HCT116 (cell line): Measurements from ENCODE around the gene POU2F3. TPM values are rescaled to one million over a fixed set of nuclear protein-coding genes. Genes with fewer than 3 reads are reported as not detected.

Experiments
- ATAC-seq: fragments of 200-7000 bp; cut with Tn5 transposase; 2 replicates; pipeline ENCODE4 v1.9.1; 2020; ENCODE audit warnings: mild to moderate bottlenecking, moderate library complexity
- BruUV-seq: library from RNA; stranded (reverse); fragments of 400-500 nt; replicated peaks from 2 replicates; lab custom pipeline; 2021; lab: Mats Ljungman, UMichigan
- CTCF ChIA-PET: fragments of 300-600 bp; sonication (Branson Sonifier 250); formaldehyde crosslinking; loops from one replicate; lab custom pipeline; 2021; ENCODE audit warnings: antibody characterized with exemption; lab: Charles Lee
- POLR2A ChIA-PET: fragments of 300-600, 350-600 bp; sonication (Branson Sonifier 250); formaldehyde crosslinking; loops from one replicate; lab custom pipeline; 2021; ENCODE audit warnings: antibody characterized with exemption; lab: Charles Lee
- RAD21 ChIA-PET, 2 experiments: fragments of 300-600 bp; sonication (Branson Sonifier 250); formaldehyde crosslinking; loops; one replicate each; lab custom pipeline; 2023; ENCODE audit warnings: low total read pairs in 2 of 2; ENCODE audit not compliant: uncharacterized antibody in 2 of 2, unreplicated experiment in 2 of 2, low non-redundant PET in 1 of 2; lab: Charles Lee
- DNase-seq: peaks from one replicate; pipeline ENCODE4 v3.0.0-alpha.2; 2010; ENCODE audit warnings: low read depth, low spot score
- H2AFZ ChIP-seq: fragments of 200-600 bp; shearing (Covaris generic), sonication (generic); 2 replicates; pipeline ENCODE4 v1.6.1; 2017; ENCODE audit warnings: low read depth, mixed run types, mixed read lengths, antibody characterized with exemption, low read length; ENCODE audit not compliant: poor library complexity, severe bottlenecking
- H3K27ac ChIP-seq: 2 replicates; pipeline ENCODE4 v1.5.1; 2012; ENCODE audit warnings: low read depth, low read length
- H3K27me3 ChIP-seq: fragments of 200-600 bp; sonication (generic); 2 replicates; pipeline ENCODE4 v1.6.1; 2016; ENCODE audit warnings: mixed run types, low read length, mixed read lengths; ENCODE audit not compliant: insufficient read depth
- H3K36me3 ChIP-seq, 2 experiments: fragments of 200-500 bp in 1 of 2; fragments of 200-600 bp in 1 of 2; sonication (Bioruptor generic) in 1 of 2; sonication (generic) in 1 of 2; 2 replicates each; pipeline versions ENCODE4 v1.5.1 to v1.6.1; 2014 to 2016; ENCODE audit warnings: low read length in 2 of 2, inconsistent platforms in 1 of 2, mixed read lengths in 1 of 2, mixed run types in 1 of 2; ENCODE audit not compliant: insufficient read depth in 2 of 2, control insufficient read depth in 1 of 2
- H3K4me1 ChIP-seq, 2 experiments: fragments of 200-600 bp in 1 of 2; sonication (generic) in 1 of 2; 2 replicates each; pipeline versions ENCODE4 v1.5.1 to v1.6.1; 2012 to 2017; ENCODE audit warnings: low read length in 2 of 2, inconsistent platforms in 1 of 2, mild to moderate bottlenecking in 1 of 2, mixed read lengths in 1 of 2, mixed run types in 1 of 2, moderate library complexity in 1 of 2; ENCODE audit not compliant: insufficient read depth in 2 of 2, control insufficient read depth in 1 of 2
- H3K4me2 ChIP-seq: fragments of 200-600 bp; sonication (generic); 2 replicates; pipeline ENCODE4 v1.6.1; 2017; ENCODE audit warnings: mixed run types, low read length, mixed read lengths
- H3K4me3 ChIP-seq, 2 experiments: fragments of 200-600 bp in 1 of 2; sonication (generic) in 1 of 2; replicated peaks in 1 of 2; 2 replicates each; pipeline ENCODE4 v1.5.1; 2011 to 2016; ENCODE audit warnings: low read length in 2 of 2, control low read depth in 1 of 2, low read depth in 1 of 2, mild to moderate bottlenecking in 1 of 2, mixed read lengths in 1 of 2, mixed run types in 1 of 2
- H3K79me2 ChIP-seq: fragments of 200-600 bp; sonication (generic); 2 replicates; pipeline ENCODE4 v1.6.1; 2017; ENCODE audit warnings: mild to moderate bottlenecking, mixed run types, low read length, moderate library complexity, mixed read lengths; ENCODE audit not compliant: insufficient read depth
- H3K9ac ChIP-seq: fragments of 200-600 bp; sonication (generic); 2 replicates; pipeline ENCODE4 v1.6.1; 2016; ENCODE audit warnings: low read length, mixed read lengths
- H3K9me2 ChIP-seq: fragments of 200-600 bp; sonication (generic), shearing (Covaris generic); 2 replicates; pipeline ENCODE4 v1.6.1; 2017; ENCODE audit warnings: mixed run types, mild to moderate bottlenecking, moderate library complexity; ENCODE audit not compliant: insufficient read depth
- H3K9me3 ChIP-seq, 2 experiments: fragments of 200-500 bp in 1 of 2; fragments of 200-600 bp in 1 of 2; sonication (Bioruptor generic) in 1 of 2; sonication (generic) in 1 of 2; 2 replicates each; pipeline ENCODE4 v1.6.1; 2014 to 2017; ENCODE audit warnings: low read length in 2 of 2, mixed read lengths in 2 of 2, inconsistent platforms in 1 of 2, low read depth in 1 of 2, mild to moderate bottlenecking in 1 of 2, mixed run types in 1 of 2, moderate library complexity in 1 of 2; ENCODE audit not compliant: control insufficient read depth in 1 of 2, insufficient read depth in 1 of 2
- H4K20me1 ChIP-seq: fragments of 200-600 bp; sonication (generic), shearing (Covaris generic); 2 replicates; pipeline ENCODE4 v1.6.1; 2017; ENCODE audit warnings: mixed run types, mild to moderate bottlenecking, moderate library complexity; ENCODE audit not compliant: insufficient read depth
- ATF3 ChIP-seq: IDR thresholded peaks from 2 replicates; pipeline ENCODE4 v1.6.1; 2012
- CBX3 ChIP-seq: IDR thresholded peaks from 2 replicates; pipeline ENCODE4 v1.6.1; 2012; ENCODE audit warnings: low read depth
- EGR1 ChIP-seq: IDR thresholded peaks from 2 replicates; pipeline ENCODE4 v1.6.1; 2012; ENCODE audit warnings: low read depth
- ELF1 ChIP-seq: IDR thresholded peaks from 2 replicates; pipeline ENCODE4 v1.6.1; 2012; ENCODE audit warnings: low read depth, borderline replicate concordance
- EZH2 ChIP-seq: fragments of 200-600 bp; sonication (generic); IDR thresholded peaks from 2 replicates; pipeline ENCODE4 v1.6.1; 2017; ENCODE audit warnings: antibody characterized with exemption, mixed run types
- FOSL1 ChIP-seq: IDR thresholded peaks from 2 replicates; pipeline ENCODE4 v1.6.1; 2012; ENCODE audit warnings: low read depth
- POLR2AphosphoS5 ChIP-seq: IDR thresholded peaks from 2 replicates; pipeline ENCODE4 v1.6.1; 2011; ENCODE audit warnings: mild to moderate bottlenecking, low read depth, low read length, moderate library complexity
- SIN3A ChIP-seq: IDR thresholded peaks from 2 replicates; pipeline ENCODE4 v1.6.1; 2012; ENCODE audit warnings: low read depth
- SP1 ChIP-seq: IDR thresholded peaks from 2 replicates; pipeline ENCODE4 v1.6.1; 2012; ENCODE audit warnings: low read depth
- SRF ChIP-seq: IDR thresholded peaks from 2 replicates; pipeline ENCODE4 v1.6.1; 2012; ENCODE audit warnings: low read depth
- YY1 ChIP-seq: IDR thresholded peaks from 2 replicates; pipeline ENCODE4 v1.6.1; 2011; ENCODE audit warnings: low read length, low read depth, moderate library complexity, mild to moderate bottlenecking; ENCODE audit not compliant: insufficient replicate concordance; ENCODE audit errors: extremely low read depth
- ZFX ChIP-seq: fragments of 450-650 bp; IDR thresholded peaks from 2 replicates; pipeline ENCODE4 v1.6.1; 2017
- ZNF274 ChIP-seq: fragments of 200-500 bp; sonication (Bioruptor generic); IDR thresholded peaks from 2 replicates; pipeline ENCODE4 v1.6.1; 2014; ENCODE audit warnings: mild to moderate bottlenecking, low read depth, low read length, inconsistent platforms
- intact Hi-C: fragments of 100-400 bp; cut with micrococcal nuclease; formaldehyde crosslinking; loops from 2 replicates; pipeline ENCODE4 v1.10.0; 2022
- total RNA-seq: library from RNA; stranded (reverse); gene quantifications from one replicate; pipeline ENCODE4 v1.2.1, GENCODE V29; 2021; ENCODE audit not compliant: unreplicated experiment
- TF ChIP-seq, protein P1 (sequence below), 3 experiments: fragments of 200-600 bp in 1 of 3; sonication (generic) in 1 of 3; IDR thresholded peaks in 2 of 3; conservative IDR thresholded peaks in 1 of 3; 2 replicates each; pipeline ENCODE4 v1.5.1; 2012 to 2017; ENCODE audit warnings: low read depth in 2 of 3, low read length in 2 of 3, antibody characterized with exemption in 1 of 3, borderline replicate concordance in 1 of 3, control low read depth in 1 of 3, mild to moderate bottlenecking in 1 of 3, mixed read lengths in 1 of 3, mixed run types in 1 of 3, moderate library complexity in 1 of 3; ENCODE audit not compliant: insufficient read depth in 1 of 3
- TF ChIP-seq, protein P2 (sequence below): IDR thresholded peaks from 2 replicates; pipeline ENCODE4 v1.6.1; 2012

The POU2F3 gene
- total RNA-seq, 1 experiment from 2014 or later, result 0.15 TPM

GRCh38 chr11:120324932-120325810 lies 85.2 kb downstream of the POU2F3 start, which contains the start of gene TLCD5:
Gene TLCD5, plus strand, starts transcription at chr11:120325299. Its CDS starts 2,143 bp downstream, at chr11:120327442.
- no peaks in the 10 kb centered on the region for H3K27me3 ChIP-seq
- ChIA-PET CTCF (interaction anchor here (1.6 to 2.5 kb wide), 2 partner anchors 17 to 22 kb away, joined by 4 to 17 read pairs; no protein-coding TSS in a partner anchor), POLR2A (interaction anchor here (0.8 to 1.7 kb wide), 3 partner anchors 11 to 22 kb away, joined by 3 to 4 read pairs (median 4); no protein-coding TSS in a partner anchor), RAD21 (no interaction called here)
- H3K9me2 ChIP-seq, result no peaks in the 10 kb centered on the region
- H3K9ac ChIP-seq, result peak within 1 kb of the TSS; percentile 64
- peak within 1 kb of the TSS; percentile 64 to 67 for H3K4me3 ChIP-seq
- peaks cover 15 to 21% of the 10 kb centered on the region in 2 experiments for H3K4me1 ChIP-seq
- BruUV-seq, result no TSS peak
- H3K27ac ChIP-seq, result peak within 1 kb of the TSS; percentile 79
- ATAC-seq (peak; percentile 92), DNase-seq (peak; percentile 54)
- peaks cover 20% of the 10 kb centered on the region for H3K79me2 ChIP-seq
- peak within 1 kb of the TSS; percentile 43 for H2AFZ ChIP-seq
- H3K4me2 ChIP-seq, result peak within 1 kb of the TSS; percentile 71
- no peaks in the 10 kb centered on the region for H3K36me3 ChIP-seq
- no peaks in the 10 kb centered on the region for H3K9me3 ChIP-seq
- no peak for TF ChIP-seq YY1
- TF ChIP-seq EZH2, result no peak
- TF ChIP-seq POLR2AphosphoS5, result peak; percentile 85
- TF ChIP-seq ELF1, result no peak
- TF ChIP-seq SIN3A, result no peak; the same call in 1 of the 2 replicates
- 0 out of 2 replicates have a peak, but pooled peaks have one; percentile 41 for TF ChIP-seq CBX3
- no peak; the same call in 1 of the 2 replicates for TF ChIP-seq SP1
- TF ChIP-seq SRF, result no peak
- TF ChIP-seq ZNF274, result no peak
- TF ChIP-seq EGR1, result no peak
- peak; percentile 98 for TF ChIP-seq ZFX
- TF ChIP-seq FOSL1, result no peak
- TF ChIP-seq, protein P1, sequence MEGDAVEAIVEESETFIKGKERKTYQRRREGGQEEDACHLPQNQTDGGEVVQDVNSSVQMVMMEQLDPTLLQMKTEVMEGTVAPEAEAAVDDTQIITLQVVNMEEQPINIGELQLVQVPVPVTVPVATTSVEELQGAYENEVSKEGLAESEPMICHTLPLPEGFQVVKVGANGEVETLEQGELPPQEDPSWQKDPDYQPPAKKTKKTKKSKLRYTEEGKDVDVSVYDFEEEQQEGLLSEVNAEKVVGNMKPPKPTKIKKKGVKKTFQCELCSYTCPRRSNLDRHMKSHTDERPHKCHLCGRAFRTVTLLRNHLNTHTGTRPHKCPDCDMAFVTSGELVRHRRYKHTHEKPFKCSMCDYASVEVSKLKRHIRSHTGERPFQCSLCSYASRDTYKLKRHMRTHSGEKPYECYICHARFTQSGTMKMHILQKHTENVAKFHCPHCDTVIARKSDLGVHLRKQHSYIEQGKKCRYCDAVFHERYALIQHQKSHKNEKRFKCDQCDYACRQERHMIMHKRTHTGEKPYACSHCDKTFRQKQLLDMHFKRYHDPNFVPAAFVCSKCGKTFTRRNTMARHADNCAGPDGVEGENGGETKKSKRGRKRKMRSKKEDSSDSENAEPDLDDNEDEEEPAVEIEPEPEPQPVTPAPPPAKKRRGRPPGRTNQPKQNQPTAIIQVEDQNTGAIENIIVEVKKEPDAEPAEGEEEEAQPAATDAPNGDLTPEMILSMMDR (IDR thresholded peaks at IDR 0.05 in 2 of 3, conservative IDR thresholded peaks at IDR 0.05 in 1 of 3; ENCODE audit: borderline replicate concordance in 1 of 3, insufficient read depth in 1 of 3, low read depth in 2 of 3, low read length in 2 of 3), result peak in 1 of 3 experiments; percentile 19; a peak in 1 of 6 replicates
- TF ChIP-seq ATF3, result no peak
- TF ChIP-seq, protein P2, sequence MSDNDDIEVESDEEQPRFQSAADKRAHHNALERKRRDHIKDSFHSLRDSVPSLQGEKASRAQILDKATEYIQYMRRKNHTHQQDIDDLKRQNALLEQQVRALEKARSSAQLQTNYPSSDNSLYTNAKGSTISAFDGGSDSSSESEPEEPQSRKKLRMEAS, result peak; percentile 41; the same call in 1 of the 2 replicates
- intact Hi-C loops, result no loop called here
- H4K20me1 ChIP-seq, result no peaks in the 10 kb centered on the region
